HPDE6-E6E7 (cell line): ENCODE results near the gene FAM227A.
"Not testable (repeated sequence)": the region's sequence is repeated elsewhere in the genome, so short reads cannot be mapped to it uniquely, and the experiment has no call there.

Source experiments
- DNase-seq: peaks from one replicate; pipeline ENCODE4 v3.0.0; 2011; ENCODE audit warnings: missing footprints; ENCODE audit errors: extremely low spot score

The FAM227A gene

DNA sequence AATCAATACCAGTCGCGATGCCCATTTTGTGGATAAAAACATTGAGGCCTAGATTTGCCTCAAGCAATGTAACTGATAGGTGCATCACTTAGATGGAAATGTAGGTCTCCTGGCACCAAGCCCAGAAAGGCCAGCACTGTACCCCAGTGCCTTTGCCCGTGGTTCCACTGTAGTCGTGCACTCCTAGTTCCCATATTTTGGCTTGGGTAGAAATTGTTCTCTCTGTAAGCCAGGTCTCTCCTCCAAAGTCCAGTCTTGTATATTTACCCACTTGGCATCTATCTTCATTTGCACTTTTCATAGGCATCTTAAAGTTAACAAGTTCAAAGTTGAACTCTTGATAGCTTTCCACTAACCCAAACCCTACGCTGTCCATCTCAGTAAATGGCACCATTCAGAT lies 44.6 kb downstream of the FAM227A start:
- no peak for DNase-seq

- no peak for DNase-seq
Measured at GRCh38 chr22:38610234-38610633, 46.0 kb downstream of the FAM227A start.

- no peak for DNase-seq
Measured at GRCh38 chr22:38608992-38609750, 47.0 kb downstream of the FAM227A start.

DNA sequence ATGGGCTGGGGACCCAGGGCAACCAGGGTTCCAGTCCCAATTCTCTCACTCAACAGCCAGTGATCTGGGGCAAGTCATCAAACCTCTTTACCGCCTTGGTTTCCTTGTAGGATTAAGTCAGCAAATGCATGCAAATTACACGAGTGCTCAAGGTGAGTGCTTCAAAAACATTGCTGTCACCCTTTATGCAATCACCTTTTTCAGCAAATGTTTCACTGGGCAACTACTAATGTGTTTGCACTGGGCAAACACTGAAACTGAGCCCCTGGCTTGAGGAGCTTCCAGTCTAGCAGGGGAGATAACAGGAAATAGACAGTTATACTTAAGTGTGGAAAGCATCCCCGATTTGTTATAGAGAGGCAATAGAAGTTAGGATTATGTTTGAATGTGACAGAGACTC lies 48.5 kb downstream of the FAM227A start:
- no peak for DNase-seq

DNA sequence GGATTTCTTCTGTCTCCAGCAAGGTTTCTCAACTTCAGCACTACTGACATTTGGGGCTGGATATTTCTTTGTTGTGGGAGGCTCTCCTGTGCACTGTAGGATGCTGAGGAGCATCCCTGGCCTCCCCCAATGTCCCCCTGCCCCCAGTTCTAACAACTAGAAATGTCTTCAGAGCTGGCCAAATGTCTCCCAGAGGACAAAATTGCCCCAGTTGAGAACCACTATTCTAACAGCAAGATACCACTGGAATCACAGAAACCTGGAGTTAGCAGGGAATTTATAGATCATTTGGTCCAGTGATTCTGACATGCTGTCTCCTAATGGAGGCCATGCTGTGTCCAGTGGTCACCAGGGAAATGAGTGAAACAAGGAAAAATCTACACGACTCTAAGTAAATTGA lies 54.0 kb downstream of the FAM227A start:
- DNase-seq: no peak

GRCh38 chr22:38601221-38601764 lies 54.9 kb downstream of the FAM227A start:
- no peak for DNase-seq

DNA sequence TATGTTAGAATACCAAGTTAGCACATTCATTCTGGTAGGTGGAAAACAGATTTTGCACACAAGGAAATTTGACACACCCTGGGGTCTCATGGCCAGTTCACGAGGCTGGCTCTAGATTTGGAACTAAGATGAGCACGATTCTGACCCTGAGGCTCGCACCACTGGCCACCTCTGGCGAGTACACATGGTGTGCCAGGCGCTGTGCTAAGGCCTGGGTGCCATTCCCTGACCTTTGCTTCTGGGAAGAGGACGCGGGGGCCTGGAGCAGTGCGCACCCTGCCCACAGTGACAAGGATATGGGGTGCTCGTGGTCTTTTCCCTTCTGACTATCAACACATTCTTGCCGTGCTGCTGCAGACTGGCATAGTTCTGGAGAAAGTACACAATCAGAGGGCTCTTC lies 56.7 kb downstream of the FAM227A start:
- DNase-seq: no peak

- DNase-seq: not testable (repeated sequence)
Measured at GRCh38 chr22:38582923-38583322, 73.3 kb downstream of the FAM227A start.

- no peak for DNase-seq
Measured at GRCh38 chr22:38578505-38578904, 77.7 kb downstream of the FAM227A start.

DNA sequence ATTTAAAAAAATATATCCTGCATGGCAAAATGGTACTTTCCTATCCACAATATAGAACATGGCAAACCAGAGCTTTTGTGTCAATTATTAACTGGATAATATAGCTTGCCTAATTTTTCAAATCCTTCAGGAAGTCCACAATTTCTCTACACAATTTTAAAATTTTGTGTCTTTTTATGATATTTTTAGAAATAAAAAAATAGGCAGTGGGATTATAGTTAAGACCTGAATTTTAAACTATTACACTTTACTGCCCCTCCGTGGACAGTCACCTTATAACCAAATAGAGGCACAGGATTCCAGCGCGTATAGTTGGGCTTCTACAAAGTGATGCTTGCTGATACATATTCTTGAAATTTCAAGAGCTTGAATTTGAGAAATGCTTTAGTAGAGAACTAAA lies 84.1 kb downstream of the FAM227A start:
- peak; percentile 17 for DNase-seq

DNA sequence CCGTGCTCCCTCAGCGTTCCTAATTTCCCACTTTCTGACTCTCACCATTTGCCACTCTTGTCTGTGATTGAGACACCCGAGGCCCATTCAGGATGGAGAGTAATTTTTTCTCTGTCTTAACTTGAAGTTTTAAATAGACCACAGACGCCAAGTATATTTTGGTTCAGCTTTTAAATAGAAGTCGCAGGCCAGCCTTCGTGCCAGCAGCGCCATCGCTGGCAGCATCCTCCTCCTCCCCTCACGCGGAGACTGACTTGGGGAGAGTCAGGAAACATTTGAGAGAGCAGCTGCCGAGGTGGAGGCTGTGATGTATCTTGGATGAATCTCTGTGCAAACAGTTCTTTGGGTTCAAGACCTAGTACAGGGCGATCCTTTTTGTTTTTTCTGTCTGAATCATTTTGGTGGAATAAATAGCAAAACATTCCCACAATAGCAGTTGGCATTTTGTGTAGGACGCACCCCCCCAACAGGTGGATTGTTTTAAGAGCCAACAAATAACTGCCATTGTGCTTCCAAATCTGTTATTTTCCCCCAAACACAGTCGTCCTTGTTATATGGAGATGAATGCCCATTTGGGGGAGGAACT lies 85.3 kb downstream of the FAM227A start:
- DNase-seq: no peak

GRCh38 chr22:38569972-38570778 lies 86.0 kb downstream of the FAM227A start, which contains the start of gene DMC1:
Gene DMC1, minus strand, starts transcription at chr22:38570183. Its CDS starts 1,927 bp downstream, at chr22:38568256.
- peak; percentile 64 for DNase-seq

DNA sequence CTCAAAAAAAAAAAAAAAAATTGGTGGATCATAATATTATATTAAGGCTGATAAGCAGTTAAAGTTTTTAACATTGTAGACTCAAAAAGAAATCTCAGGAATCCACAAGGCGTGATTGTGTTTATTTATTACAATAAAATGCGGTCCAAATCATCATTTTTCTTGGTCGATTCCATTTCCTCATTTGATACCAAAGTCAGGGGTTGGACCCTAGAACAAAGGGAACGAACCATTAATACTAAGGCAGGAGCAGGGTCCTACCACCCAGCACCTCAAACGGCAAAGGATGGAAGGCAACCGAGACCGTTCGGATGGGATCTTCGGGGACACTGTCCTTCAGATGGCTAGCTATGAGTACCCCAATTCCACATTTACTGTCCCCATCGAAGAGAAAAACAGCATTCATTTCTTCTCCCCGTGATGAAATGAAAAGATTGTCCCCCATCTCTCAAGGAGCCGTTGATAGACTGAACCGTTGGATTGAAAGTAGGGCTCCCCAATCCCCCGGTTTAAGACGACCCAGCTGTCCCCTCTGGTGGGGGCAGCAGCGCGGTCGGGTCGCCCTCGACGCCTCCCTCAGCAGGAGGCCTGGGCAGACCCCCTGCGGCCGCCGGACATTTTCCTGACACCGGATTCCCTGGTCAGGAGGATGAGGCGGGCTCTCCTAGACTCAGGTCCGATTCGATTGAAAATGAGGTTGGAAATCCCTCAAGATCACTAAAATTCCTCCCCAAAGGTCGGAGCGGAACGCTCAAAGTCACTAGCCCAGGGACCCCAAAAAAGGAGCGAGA lies 86.8 kb downstream of the FAM227A start:
- no peak for DNase-seq

GRCh38 chr22:38567531-38568285 lies 88.5 kb downstream of the FAM227A start:
- no peak for DNase-seq

DNA sequence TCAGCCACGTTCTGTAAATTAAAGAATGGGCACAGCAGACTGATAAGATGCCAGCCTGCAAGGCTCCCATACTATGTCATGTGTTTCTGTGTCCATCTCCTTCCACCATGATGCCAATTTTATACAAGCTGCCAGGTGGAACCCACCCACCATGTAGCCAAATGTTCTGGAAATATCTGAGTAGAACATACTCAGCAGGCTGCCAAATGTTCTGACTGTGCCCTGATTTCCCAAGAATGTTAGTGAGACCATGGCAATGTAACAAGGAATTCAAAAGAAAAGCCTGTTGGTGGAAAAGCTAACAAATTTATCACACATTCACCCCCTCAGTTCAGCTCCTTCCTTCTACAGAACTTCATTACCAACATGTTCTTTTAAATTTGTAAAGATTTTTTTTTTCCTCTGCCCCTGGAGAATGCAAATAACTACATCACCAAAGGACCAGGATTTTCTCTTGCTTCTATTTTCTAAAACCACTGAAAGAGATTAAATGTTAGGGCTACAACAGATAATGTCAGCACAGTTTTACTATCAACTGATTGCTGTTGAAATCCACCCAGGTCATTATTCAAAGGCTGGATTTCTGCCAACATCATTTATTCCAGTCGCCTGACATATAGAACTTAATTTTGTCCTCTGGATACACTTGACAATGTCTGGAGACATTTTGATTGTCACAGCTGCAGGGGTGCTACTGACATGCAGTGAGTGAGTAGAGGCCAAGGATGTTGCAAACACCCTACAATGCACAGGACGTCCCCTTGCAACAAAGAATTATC lies 89.3 kb downstream of the FAM227A start:
- DNase-seq: no peak

DNA sequence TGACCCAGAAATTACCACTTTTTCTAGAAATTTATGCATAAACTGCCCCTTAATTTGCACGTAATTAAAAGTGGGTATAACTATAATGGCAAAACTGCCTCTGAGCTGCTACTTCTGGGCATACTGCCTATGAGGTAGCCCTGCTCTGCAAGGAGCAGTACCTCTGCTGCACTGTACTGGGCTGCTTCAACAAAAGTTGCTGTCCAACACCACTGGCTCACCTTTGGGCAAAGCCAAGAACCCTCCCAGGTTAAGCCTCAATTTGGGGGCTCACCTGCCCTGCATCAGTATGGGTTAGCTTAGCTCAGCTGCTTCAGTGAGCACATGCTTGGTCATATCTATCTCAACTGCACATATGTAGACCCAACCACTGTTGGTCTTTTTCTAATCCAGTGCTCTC lies 90.8 kb downstream of the FAM227A start:
- no peak for DNase-seq

DNA sequence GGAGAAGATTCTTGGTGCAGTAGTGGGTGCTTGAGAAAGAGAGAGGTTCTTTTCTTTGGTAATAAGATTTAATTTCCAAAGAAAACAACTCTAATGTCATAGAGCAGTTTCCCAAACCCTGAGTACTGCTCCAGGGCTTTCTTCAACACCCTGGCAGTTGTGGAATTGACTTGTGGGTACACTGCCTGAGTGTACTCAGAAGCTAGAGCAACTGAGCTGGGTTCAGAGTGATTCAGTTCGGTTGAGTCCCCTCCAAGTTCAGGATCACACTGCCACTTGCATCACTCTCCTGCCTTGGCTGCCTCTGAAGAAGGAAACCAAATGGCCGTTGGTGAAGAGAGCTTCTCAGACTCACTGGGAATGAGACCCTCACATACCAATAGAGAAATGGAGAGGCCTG lies 91.5 kb downstream of the FAM227A start:
- DNase-seq: no peak

DNA sequence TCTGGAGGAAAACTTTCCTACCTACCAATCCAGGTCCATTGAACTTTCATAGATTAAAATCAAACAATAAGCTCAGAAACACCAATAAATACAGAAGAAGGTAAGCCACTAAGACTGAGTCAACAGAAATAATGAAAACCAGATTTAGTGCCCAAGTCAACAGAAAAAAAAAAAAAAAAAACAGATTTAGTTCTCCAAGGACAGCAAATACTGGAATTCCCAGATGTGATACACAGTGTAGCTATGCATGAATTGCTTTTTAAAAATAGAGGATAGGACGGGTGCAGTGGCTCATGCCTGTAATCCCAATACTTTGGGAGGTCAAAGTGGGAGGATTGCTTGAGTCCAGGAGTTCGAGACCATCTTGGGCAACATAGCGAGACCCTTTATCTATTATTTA lies 101.9 kb downstream of the FAM227A start:
- no peak for DNase-seq

DNA sequence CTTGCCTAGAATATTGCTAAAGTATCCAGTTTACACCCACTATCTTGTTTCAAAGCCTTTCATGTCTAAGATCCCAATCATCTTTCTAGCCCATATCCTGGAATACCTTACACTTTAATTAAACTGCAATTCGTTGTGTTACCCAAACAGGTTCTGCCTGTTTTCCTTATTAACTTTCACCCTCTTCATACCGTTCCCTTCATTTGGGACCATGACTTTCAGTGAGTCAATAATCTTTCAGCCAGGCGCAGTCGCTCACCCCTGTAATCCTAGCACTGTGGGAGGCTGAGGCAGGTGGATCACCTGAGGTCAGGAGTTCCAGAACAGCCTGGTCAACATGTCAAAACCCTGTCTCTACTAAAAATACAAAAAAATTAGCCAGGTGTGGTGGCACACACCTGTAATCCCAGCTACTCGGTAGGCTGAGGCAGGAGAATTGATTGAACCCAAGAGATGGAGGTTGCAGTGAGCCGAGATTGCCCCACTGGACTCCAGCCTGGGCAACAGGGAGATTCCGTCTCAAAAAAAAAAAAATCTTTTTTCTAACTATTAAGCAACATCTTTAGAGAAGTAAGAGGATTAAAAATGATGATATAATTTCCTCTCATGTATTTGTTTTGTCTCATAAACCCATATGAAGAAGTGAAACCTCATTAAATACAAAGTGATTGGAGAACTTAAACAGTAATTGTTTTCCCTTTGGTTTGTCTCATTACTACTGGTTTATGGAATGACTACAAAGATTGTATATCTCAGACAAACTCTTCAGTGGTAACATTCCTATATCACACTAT lies 106.9 kb downstream of the FAM227A start:
- peak; percentile 15 for DNase-seq
